Measurements from ENCODE around the gene EPS8. TPM values are rescaled to one million over a fixed set of nuclear protein-coding genes. Genes with fewer than 3 reads are reported as not detected.

EPS8 gene
- total RNA-seq, 1 experiment from 2014 or later = 97.5 TPM

GRCh38 chr12:15831315-15831978 lies 42.3 kb upstream of the EPS8 start:
- Mint-ChIP-seq H3K4me1 (ENCODE audit: low read depth, unreplicated experiment) (peaks cover 57% of the 10 kb centered on the region), H3K27me3 (ENCODE audit: unreplicated experiment) (no peaks in the 10 kb centered on the region), H3K9me3 (ENCODE audit: low read depth, unreplicated experiment) (no peaks in the 10 kb centered on the region), H3K27ac (ENCODE audit: unreplicated experiment) (no peak overlapping the region), H3K4me3 (ENCODE audit: low read depth, unreplicated experiment) (no peak overlapping the region), H3K36me3 (ENCODE audit: insufficient read depth, unreplicated experiment) (no peaks in the 10 kb centered on the region)
- DNase-seq = no peak
- BruUV-seq (replicated peaks) = no TSS peak
- no peak for TF ChIP-seq CTCF (IDR thresholded peaks at IDR 0.05; ENCODE audit: unreplicated experiment)
- intact Hi-C loops (cut with micrococcal nuclease; ENCODE audit: unreplicated experiment) = loop anchor here (5.0 kb wide), 1 partner anchor 34 kb away; no protein-coding TSS in a partner anchor
- CTCF ChIA-PET = interaction anchor here (0.9 to 1.3 kb wide), 2 partner anchors 13 to 19 kb away, joined by 3 read pairs; no protein-coding TSS in a partner anchor

- Mint-ChIP-seq H3K4me3 (ENCODE audit: low read depth, unreplicated experiment) (no peak overlapping the region), H3K9me3 (ENCODE audit: low read depth, unreplicated experiment) (no peaks in the 10 kb centered on the region), H3K36me3 (ENCODE audit: insufficient read depth, unreplicated experiment) (no peaks in the 10 kb centered on the region), H3K27ac (ENCODE audit: unreplicated experiment) (no peak overlapping the region), H3K4me1 (ENCODE audit: low read depth, unreplicated experiment) (peaks cover 57% of the 10 kb centered on the region), H3K27me3 (ENCODE audit: unreplicated experiment) (no peaks in the 10 kb centered on the region)
- no TSS peak for BruUV-seq (replicated peaks)
- CTCF ChIA-PET = interaction anchor here (0.6 kb wide), 1 partner anchor 231 kb away, joined by 3 read pairs; no protein-coding TSS in a partner anchor
- intact Hi-C loops (cut with micrococcal nuclease; ENCODE audit: unreplicated experiment) = loop anchor here (5.0 kb wide), 1 partner anchor 33 kb away; no protein-coding TSS in a partner anchor
- TF ChIP-seq CTCF (IDR thresholded peaks at IDR 0.05; ENCODE audit: unreplicated experiment) = no peak
- DNase-seq = no peak
These were observed 41.4 kb upstream of the EPS8 start for GRCh38 chr12:15830538-15830937.

GRCh38 chr12:15829949-15830348 lies 40.8 kb upstream of the EPS8 start:
- Mint-ChIP-seq H3K4me3 (ENCODE audit: low read depth, unreplicated experiment) (no peak overlapping the region), H3K36me3 (ENCODE audit: insufficient read depth, unreplicated experiment) (no peaks in the 10 kb centered on the region), H3K27me3 (ENCODE audit: unreplicated experiment) (no peaks in the 10 kb centered on the region), H3K9me3 (ENCODE audit: low read depth, unreplicated experiment) (no peaks in the 10 kb centered on the region), H3K27ac (ENCODE audit: unreplicated experiment) (peak overlapping the region; percentile 6), H3K4me1 (ENCODE audit: low read depth, unreplicated experiment) (peaks cover 57% of the 10 kb centered on the region)
- intact Hi-C loops (cut with micrococcal nuclease; ENCODE audit: unreplicated experiment) = loop anchor here (5.0 kb wide), 1 partner anchor 33 kb away; no protein-coding TSS in a partner anchor
- no TSS peak for BruUV-seq (replicated peaks)
- CTCF ChIA-PET = interaction anchor here (0.6 kb wide), 1 partner anchor 231 kb away, joined by 3 read pairs; no protein-coding TSS in a partner anchor
- no peak for DNase-seq
- no peak for TF ChIP-seq CTCF (IDR thresholded peaks at IDR 0.05; ENCODE audit: unreplicated experiment)

GRCh38 chr12:15829255-15829654 lies 40.1 kb upstream of the EPS8 start:
- CTCF ChIA-PET = no interaction called here
- Mint-ChIP-seq H3K27me3 (ENCODE audit: unreplicated experiment) (no peaks in the 10 kb centered on the region), H3K4me3 (ENCODE audit: low read depth, unreplicated experiment) (no peak overlapping the region), H3K36me3 (ENCODE audit: insufficient read depth, unreplicated experiment) (no peaks in the 10 kb centered on the region), H3K9me3 (ENCODE audit: low read depth, unreplicated experiment) (no peaks in the 10 kb centered on the region), H3K4me1 (ENCODE audit: low read depth, unreplicated experiment) (peaks cover 59% of the 10 kb centered on the region), H3K27ac (ENCODE audit: unreplicated experiment) (no peak overlapping the region)
- BruUV-seq (replicated peaks) = no TSS peak
- intact Hi-C loops (cut with micrococcal nuclease; ENCODE audit: unreplicated experiment) = no loop called here
- no peak for TF ChIP-seq CTCF (IDR thresholded peaks at IDR 0.05; ENCODE audit: unreplicated experiment)
- DNase-seq = no peak

Measured in Calu3 (cell line).